GM18867 (cell line): Measurements from ENCODE around the gene DFFA.
A peak's percentile ranks its signal among the peaks of the same experiment; 100 is the strongest.

Source experiments
- ATAC-seq: cut with Tn5 transposase; IDR thresholded peaks from one replicate; pipeline ENCODE4 v1.9.1; 2021; ENCODE audit warnings: mild to moderate bottlenecking, moderate library complexity; ENCODE audit not compliant: unreplicated experiment

The DFFA gene, protein sequence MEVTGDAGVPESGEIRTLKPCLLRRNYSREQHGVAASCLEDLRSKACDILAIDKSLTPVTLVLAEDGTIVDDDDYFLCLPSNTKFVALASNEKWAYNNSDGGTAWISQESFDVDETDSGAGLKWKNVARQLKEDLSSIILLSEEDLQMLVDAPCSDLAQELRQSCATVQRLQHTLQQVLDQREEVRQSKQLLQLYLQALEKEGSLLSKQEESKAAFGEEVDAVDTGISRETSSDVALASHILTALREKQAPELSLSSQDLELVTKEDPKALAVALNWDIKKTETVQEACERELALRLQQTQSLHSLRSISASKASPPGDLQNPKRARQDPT

DNA sequence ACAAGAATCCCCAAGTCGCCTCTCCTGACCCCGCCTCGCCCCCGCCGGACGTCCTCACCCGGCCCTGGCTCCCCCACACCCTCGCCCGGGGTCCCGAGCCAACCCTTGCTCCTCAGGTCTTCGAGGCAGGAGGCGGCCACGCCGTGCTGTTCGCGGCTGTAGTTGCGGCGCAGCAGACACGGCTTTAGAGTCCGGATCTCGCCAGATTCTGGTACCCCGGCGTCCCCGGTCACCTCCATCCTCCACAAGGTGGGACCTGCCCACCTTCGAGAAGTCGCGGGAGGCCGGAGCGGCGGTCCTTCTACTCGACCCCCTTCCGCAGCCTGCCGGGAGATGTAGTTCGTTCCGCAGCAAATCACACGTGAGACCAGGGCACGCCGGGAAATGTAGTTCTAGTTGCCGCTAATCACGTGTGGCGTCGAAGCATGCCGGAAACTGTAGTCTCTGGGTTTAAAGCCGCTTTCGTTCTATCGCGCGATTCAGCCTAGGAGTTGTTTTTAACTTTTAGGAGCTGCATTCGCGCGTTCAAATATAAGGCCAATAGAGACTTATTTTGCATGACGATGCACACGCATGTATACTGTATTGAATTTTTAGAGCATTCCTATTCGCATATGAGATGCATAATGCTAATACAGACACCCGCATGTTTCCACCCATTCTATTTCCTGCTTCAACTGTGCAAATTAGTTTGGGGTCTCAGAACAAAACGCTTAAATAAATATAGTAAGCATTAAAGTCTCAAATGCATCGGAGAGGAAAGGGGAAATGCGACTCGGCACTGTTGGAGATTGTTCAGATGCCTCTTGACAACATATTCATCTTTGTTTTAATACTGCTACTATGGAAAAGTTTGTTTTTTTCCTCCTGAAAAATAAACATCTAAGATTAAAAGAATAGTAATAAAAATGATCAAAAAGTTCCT, at the start of gene DFFA:
TSS of gene DFFA (minus strand) at position 310 of the 925 bp plus-strand sequence. CDS start at position 239, 71 bp downstream.
- peak; percentile 73 for ATAC-seq

DNA sequence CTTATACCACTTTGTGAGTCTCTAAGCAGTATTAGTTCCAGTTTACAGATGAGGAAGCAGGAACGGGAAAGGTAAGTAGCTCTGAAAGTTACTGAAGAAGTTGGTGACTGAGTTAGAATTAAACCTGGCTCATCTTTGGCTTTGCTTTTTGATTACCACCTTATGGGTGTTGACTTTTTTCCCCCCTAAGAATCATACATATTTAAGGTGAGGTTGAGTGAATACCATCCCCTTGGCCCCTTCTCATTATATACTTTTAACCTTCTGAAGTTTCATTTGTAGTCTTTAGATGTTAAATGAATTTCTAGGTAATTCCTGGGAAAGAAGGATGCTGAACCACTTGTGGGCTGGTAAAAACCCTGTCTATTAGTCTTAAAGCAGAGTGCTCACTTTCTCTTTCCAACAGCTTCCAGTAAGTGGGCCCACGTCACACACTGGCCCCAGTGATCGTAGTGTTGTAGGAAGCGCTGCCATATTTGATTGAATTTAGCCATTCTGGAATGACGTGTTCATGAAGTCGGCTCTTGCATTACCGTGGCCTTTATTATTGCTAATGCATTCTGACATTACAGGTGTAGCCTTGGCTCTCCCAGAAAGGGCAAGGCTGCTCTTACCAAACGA, 49.3 kb upstream of the DFFA start:
- ATAC-seq = no peak

DNA sequence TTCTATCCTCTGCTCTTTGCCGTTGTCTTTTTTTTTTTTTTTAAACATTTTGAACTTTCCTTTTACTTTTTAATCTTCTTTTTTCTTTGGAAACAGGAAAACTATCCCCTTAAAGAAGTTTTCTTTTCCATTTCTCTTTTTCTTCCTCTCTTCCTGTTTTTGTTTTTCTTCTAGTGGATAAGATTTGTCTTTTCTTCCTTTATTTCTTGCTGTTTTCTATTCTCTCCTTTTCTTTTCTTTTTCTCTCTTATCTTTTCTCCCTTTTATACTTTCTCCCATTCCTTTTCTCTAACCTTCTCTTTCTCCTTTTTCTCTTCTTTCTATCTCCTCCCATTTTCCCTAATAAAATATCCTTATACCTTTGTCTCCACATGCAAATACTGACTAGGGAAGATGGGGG, 48.6 kb upstream of the DFFA start:
- no peak for ATAC-seq

DNA sequence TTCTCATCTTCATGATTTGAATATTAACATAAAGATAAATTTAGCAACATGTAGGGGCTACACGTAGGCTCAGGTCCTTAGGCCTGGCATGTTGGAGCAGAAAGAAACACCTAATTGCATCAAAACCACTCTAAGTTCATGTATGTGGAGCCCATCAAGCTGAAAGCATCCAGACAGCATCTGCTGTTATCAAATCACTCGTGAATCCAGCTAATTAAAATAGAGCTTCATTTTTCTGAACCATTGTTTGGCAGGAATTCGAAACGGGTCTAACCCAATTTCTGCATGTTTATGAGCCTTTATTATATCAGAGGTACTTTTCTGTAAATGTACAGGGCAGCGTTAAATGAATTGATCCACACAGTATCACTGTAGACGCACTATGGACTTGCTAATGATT, 48.2 kb upstream of the DFFA start:
- no peak for ATAC-seq

DNA sequence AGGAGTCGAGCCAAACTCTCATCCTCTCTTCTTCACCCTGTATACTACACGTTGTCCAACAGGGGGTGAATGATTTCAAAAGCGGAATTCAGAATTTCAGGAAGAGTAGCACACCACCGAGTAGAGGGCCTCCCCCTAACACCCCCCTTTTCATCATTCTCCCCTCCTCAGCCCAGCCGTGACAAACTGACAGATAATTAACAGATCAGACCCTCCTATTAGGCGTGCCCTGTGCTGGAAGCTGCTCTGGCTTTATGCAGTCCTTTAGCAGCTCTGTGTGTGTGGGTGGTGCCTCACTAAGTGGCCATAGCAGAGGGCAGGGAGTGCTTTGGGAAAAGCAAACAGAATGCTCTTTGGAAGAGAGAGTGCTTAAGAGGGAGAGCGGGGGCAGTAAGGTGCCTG, 46.7 kb upstream of the DFFA start:
- no peak for ATAC-seq

DNA sequence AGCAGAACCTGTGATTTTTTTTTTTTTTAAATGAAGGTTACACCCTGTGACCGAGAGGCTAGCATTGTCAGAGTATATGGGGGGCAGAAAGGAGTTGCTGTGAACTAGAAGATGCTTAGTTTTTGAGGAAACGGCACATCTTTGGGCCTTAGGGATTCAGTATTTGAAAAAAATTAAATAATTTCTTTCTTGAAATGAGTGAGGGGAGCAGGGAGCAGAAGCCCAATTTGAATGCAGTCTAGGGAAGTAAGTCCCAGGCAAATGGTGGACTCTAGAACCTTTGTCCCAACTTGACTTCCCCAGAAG, 45.3 kb upstream of the DFFA start:
- no peak for ATAC-seq

DNA sequence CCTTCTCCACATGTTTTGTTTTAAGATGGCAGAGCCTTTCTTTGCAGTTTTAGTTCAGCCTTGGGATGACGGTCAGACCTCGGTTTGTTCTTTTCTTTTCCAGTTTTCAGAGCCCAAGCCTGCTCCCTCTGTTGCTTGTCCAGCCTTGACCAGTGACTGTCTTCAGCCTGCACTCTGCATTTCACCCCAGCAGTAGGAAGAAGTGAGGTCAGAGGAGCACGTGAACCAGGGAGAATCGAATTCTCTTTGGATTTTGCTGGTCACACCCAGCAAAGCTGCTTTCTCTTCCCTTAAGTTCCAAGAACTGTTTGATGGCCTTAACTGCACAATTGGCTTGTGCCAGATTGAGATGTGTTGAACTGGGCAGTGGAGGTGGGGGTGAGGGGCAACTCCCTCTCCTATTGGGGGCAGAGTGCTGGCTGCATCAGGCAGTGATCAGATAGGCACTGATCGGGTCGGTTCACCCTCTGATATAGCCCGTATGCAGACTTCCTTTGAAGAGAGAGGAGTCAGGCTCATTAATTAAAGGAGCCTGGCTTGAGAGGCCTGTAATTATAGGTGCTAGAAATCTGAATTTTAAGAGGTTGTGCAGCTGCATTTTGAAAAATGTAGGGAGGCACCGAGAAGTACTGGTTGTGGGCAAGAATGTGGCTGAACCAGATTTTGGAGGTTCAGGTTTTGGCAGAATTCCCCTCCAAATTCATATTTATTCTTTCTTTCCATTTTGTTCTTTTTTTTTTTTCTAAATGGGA, 44.8 kb upstream of the DFFA start:
- no peak for ATAC-seq

DNA sequence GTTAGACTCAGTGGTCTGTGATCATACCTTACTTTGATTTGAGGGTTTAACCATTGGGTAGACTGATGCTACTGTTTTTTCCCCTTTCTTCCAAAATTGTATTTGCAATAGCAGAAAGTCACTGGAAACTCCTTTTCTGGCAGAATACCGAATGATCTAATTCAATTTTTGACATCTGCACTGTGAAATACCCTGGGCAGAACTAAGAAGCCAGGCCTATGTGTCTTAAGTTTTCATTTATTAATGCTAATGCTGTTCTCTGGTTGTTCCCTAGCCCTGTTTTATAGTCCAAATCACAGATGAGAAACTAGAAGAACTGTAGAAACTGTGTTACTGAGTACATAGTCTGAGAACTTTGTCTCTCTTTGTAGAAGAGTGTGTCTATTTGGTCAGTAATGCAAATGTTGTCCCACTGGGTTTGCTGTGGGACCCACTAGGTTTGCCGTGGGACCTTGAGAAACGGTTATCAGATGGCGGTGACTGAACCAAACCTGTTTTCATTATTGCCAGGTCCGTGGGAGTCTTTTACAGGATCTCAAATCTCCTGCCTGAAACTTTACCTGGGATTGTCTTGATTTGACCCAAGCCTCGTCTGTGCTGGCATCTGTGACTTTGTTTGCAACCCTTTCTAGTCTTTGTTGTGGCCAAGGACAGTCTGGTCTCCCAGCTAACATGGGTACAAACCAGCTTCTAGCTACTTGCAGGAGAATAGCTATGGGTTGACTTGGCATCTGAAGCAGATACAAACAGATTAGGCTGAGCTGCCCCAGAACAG, 43.8 kb upstream of the DFFA start:
- ATAC-seq = no peak

DNA sequence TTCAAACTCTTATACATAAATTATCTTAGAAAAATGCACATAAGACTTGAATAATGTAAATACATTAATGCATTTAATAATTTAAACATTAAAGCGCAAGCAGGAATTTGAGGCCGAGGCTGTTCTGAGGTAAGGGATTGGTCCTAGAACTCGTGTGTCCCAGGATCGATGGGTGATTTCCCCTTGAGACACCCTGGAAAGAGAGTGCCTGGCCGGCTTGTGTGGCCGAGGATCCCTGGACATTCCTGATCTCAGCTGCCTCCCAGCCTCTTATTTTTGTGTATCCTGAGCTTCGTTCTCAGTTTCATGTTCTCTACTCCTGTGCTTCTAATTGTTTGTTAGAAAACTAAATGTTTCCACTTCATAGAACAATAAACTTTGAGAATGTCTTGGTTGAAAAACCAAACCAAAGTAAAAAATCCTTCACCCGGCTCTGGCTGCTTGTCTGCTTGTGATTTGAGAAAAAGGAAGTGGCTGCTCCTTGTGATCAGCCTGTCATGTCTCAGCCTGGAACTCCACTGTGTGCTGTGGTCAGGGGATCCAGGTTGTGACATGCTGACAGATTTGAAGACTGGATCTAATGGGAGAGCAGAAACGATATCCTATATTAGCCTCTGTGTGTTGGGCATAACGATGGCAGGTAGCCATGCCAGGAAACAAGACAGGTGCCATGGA, 43.1 kb upstream of the DFFA start:
- ATAC-seq = no peak

DNA sequence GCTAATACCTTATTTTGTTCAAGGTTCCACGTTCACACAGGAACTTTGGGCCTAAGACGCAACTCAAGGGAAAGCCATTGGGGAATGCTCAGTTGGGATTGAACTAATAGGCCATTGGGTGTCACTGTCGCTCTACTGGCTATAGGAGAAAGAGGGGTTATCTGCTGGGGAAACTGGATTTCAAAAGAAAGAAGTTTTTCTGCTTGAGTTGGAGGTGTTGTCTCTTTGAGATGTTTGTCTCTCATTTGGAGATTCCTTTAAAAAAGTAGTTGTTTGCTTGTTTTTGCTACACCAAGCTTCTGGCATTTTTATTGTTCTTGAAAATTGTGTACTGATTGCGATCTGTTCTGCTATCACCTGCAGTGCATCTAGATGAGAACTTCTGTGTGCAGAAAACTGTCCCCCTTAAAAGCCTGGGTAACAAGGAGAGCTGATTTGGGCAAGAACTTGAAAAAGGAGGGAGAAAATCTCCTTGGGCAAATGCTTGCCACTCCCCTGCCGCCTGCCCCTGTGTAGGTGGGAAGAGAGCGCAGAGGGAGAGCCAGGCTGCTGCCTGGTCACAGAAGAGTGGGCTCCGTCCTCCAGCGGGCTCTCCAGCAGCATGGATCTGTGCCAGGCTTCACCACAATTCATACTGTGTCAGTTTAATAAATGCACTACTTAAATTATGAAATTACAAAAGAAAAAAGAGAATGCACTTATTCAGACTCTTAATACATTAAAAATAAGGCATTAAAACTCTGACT, 42.3 kb upstream of the DFFA start:
- ATAC-seq = no peak

DNA sequence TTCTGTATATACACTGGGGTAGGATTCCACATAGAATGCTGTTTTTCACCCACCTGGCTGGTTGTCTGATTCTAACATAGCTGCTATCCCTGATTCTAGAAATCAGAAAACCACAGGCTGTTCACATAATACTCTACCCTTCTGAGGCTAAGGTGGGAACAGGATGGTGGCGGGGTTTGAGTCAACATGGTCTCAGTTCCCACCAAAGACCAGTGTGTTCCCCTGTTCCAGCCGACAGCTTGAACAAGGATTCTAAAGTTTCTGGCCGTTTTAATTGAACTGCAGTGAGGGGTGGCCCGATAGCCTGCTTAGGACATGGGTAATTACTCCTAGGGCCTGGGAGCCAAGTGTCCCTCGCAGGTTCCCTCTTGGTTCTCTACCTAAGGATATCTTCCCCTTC, 40.9 kb upstream of the DFFA start:
- ATAC-seq = no peak

DNA sequence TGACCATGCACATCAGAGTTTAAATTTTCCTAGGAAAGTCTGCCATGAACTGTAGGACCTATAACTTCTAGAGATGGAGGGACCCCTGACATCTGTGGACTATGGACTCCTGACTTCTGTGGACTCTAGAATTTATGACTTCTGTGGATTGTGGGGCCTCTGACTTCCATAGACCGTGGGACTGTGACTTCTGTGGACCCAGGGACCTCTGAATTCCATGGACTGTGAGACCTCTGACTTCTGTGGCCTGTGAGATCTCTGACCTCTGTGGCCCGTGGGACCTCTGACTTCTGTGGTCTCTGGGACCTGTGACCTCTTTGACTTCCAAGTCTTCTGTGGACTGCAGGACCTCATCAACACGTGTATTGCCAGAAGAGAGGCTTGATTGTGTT, 39.2 kb upstream of the DFFA start:
- ATAC-seq = no peak

DNA sequence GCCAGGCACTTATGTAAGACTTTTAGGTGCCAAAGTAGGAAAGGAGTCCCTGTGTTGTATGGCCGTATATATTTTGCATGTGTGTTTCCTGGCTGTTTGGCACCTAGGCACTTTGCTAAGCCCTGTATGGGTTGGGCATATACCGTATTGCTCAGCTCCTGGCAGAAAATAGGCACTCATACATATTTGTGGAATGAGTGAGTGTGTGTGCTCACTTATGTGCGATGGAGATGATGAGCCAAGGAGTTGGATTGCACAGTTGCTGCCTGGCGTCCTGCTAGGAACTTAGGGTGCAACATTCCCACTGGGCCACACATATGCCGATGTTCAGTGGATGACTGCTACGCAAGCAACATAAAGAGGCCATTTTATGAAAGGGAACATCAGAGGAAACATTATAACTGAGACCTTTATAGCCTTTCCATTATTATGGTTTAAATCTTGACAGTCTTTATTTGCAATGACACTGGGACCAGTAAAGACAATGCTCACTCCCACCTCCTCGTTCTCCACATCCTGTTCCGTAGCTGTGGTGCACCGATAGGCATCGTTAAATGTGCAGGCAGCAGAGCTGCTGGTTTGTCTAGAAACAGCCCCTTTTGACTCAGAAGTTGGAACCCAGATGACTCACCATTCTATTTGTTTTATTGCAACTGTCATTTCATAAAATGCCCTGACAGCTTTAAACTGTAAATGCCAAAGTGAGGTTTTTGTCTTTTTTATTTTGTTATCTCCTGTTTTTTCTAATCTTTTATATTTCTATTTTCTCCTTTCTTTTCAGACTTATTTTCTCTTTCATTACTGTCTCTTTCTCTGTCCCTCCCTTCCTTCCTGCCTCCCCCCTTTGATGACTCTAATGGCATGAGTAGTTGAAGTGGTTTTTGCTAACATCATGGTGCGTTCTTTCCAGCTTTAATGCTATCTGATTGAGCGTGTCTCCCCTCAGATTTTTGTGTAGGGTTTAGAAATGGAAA, 38.5 kb upstream of the DFFA start:
- ATAC-seq = peak; percentile 85

DNA sequence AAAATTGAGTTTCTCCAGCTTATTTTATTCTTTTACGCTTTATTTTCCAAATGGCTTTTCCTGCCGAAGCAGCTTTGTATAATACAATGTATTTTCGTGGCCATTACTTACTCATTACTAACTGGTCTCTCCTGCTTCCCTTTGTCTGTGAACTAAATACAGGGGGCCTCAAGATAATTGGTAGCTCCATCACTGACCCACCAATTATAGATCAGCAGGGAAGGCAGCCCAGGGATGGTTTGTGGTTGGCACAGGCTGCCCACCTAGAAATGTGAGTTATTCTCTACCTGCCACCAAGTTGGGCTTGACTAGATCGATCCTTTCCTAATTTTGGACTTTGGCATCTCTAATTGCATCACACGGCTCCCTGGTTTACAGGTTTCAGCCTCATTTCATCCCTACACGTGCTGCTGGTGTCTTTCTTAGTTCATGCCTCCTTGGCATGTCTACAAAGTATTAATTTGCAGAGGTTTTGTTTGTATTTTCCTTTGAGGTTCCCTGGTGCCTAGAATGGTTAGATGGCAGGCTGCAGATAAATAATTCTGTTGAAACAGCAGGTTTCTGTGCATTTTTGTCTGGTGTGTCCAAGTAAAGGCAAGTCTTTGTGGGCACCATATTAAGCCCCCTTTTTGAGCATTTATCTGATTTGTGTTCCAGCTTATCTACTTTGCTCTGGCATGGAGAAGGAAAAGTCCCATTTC, 37.6 kb upstream of the DFFA start:
- ATAC-seq = no peak

DNA sequence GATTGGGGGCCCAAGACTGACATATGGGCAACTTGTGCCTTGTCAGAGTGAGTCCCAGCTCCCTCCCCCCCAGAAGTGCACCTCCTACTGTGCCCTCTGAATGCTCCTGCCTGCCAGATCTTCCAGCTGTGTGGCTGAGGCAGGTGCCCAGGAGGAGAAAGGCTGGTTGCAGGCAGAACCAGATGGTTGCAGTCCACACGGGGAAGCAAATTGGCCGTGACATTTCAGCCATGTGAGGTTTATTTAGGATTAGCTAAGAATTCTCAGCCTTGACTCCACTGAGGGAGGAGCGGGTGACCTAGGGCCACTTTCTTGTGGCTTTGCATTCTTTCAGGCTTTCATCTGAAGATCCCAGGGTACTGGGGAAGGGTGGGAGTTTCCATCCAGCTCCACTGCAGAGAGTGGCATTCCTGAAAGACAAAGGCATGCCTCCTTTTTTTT, 36.2 kb upstream of the DFFA start:
- ATAC-seq = no peak

DNA sequence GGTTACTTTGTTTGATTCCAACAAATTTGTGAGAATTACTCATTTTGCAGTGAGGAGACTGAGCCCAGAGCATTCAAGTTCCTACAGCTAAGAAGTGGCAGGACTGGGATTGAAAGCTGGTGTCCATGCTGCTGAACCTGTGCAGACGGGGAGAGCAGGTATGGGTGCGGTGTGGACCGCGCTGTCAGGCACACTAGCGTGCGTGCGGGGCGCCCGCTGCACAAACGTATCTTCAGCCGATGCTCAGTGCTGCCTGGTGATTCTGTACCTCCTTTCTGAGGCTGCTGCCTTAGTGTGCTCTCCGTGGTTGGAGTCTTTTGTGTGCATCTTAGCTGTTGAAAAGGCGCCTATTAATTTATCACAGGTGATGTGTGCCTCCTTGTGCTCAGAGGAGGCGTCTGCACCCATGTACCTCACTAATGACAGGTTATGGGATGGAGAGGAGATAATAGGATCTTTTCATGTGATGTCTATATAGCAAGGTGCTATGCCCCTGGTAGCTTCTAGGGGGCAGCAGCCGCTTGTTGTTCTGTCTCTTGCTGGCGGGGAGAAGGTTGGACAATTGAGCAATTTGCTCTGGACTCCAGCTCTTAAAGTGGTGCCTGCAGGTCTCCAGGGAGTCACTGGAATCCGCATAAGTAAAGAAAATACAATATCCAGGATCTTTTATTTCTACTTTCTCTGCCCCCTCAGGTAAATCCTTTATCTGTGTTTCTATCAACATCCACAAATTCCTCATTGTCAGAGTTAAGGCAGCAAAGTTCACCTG, 35.0 kb upstream of the DFFA start:
- ATAC-seq = no peak

DNA sequence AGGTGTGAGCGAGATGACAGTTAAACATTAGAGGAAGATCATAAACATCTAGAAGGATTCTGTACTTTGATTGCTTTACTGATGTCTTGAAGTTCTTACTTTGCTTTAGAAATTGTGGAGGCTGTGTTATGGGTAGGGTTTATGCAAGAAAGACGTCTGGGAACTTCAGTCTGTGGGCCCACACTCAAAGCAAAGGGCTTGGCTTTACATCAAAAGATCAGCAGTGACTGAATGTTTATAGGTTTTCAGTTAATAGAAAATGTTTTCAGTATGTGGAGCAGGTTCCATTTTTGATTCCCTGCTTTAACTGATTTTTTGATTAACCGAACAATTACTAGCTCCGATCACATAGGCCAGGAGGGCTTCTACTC, 34.3 kb upstream of the DFFA start:
- no peak for ATAC-seq
